GM18508 (cell line): ENCODE measurements around the gene CTNND1.

Experiments
- ATAC-seq: cut with Tn5 transposase; IDR thresholded peaks from one replicate; pipeline ENCODE4 v1.9.1; 2021; ENCODE audit warnings: moderate number of reproducible peaks; ENCODE audit not compliant: insufficient read depth, unreplicated experiment

CTNND1 gene

GRCh38 chr11:57758174-57758573 lies 3.4 kb upstream of the CTNND1 start:
- ATAC-seq: no peak

DNA sequence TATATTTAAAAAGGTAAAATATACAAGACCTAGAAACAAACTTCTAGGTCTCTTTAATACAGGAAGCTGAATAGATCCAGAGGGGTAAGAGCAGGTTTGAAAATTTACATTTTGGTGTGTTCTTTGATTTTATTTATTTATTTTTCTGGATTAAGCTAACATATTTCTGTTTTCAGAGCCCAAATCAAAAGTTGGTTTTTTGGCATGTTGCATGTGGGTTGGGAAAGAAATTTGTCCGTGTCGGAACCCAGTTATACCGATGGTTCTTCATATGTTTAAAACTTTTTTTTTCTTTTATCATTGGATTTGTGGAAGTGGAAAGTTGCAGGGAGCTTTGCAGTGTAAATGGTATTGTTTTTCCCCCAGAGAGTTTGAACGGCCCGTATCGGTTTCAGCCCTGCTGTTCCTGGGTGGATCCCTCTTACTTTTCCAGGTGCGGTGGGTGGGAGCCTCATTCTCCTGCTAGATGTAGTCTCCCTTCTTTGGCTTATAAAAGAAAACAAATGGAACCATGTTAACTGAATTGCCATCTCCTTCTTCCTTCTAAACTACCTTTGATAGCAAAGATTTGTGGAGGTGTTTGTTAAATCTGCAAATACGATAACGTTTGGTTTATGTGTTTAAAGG lies 746 bp downstream of the CTNND1 start:
- no peak for ATAC-seq

DNA sequence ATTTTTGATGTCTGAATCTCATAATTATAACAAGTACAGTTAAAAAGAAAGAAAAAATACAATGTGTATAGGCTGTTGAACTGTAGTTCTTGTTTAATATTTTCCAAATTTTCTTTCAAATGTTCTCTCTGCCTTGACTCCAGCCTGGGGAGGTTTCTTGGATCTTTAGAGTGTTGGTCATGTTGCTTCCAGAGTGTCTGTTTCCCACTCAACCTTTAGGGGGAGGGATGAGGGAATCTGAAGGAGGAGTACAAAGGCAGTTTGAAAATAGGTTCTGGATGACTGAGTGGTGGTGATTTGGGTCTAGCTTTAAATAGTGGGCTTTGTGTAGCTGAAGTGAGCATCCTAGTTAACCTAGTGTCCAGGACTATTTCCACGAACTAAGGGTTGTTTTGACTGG lies 2.0 kb downstream of the CTNND1 start:
- no peak for ATAC-seq

DNA sequence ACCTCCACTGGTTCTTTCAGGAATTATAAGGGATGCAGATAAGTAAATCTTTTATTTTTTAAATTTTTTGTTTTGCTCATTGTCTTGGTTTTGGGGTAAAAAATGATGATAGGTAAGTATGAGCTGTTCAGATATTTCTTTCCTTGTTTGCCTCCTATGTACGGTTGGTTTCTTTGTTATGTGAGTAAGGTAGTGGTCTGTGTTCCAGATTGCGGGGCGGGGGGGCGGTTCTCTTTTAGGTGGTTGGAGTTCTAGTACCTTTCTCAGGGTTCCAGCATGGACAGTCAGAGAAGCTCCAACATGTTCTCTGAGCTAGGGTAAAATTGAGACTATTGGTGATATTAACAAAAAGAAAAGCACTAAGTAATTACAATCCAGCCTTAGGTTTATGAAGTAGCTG lies 2.4 kb downstream of the CTNND1 start:
- no peak for ATAC-seq

DNA sequence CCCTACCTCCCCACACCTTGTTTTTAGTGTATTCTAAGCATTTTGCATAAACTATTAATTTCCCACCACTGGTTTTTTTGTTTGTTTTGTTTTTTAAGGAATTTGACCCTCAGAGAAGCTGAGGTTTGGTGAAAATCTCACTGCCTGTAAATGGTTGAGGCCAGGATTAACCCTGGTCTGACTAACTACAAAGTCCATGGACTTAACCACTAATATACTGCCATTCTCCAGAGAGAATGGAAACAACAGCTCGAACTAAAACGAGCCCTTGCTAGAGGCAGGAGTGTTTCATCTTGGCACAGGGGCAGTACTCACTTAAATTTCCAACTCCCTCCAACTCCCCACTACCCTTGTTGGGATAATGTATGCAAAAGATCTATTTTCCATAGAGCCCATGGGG lies 3.0 kb downstream of the CTNND1 start:
- no peak for ATAC-seq

DNA sequence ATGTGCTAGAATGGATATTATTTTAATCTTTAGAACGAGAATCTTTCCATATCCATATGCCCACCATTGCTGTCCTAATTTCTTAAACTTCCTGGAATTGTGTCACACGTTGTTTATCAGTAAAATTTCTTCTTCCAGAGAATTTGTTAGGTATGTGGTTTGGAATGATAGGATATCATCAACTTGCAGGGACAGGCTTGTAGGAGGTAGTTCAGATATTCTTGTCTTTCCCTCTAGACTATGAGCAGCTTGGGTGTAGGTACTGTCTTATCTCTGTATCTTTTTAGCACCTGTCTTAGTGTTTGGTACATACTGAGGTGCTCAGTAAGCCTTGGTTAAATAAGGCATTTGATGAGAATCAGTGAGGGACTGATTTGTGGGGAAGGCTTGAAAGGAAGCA lies 3.4 kb downstream of the CTNND1 start:
- ATAC-seq: no peak

GRCh38 chr11:57770793-57771192 lies 9.2 kb downstream of the CTNND1 start:
- no peak for ATAC-seq

DNA sequence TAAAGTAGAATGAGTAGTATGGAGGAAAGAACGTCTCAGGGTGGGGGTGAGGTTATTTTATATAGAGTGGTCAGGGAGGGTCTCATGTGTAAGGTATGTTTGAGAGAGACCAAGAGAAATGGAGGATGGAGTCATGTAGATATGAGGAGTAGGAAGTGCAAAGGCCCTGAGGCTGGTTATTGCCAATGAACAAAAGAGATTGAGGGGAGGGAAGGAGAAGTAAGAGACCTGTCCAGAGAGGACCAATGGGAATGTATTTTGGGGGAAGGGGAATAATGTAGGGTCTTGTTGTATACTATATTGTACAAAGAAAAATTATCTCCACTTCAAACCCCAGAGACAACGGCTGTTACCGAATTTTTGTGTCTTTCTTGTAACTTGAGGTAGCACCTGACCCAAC lies 9.8 kb downstream of the CTNND1 start:
- no peak for ATAC-seq

GRCh38 chr11:57772562-57772961 lies 11.0 kb downstream of the CTNND1 start:
- ATAC-seq: no peak

- no peak for ATAC-seq
Measured at GRCh38 chr11:57773026-57773598, 11.5 kb downstream of the CTNND1 start.

GRCh38 chr11:57775491-57775890 lies 13.9 kb downstream of the CTNND1 start:
- no peak for ATAC-seq

DNA sequence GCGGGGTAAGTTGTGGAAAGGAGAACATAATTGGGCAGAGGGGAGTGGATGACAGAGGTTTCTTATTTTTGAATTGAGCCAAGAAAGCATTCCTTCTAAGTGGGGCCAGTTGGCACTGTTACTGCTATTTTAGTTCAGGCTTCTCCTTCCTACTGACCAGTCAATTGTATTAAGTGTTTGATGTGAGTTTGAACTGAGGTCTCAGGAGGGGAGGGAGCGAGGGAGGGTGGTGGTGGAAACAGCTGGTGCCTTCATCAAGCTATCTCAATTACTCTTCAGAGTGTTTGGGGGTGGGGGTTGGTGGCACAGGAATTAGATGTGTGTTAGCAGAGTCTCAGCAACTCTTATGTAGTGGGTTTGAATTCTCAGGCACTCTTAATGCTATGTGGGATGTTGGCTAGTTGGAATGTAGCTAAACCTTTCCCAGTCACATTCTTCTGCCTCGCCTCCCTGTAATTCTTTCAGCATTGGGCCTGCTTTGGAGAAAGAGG lies 14.5 kb downstream of the CTNND1 start:
- no peak for ATAC-seq

- ATAC-seq: no peak
Measured at GRCh38 chr11:57776577-57777210, 15.1 kb downstream of the CTNND1 start.

DNA sequence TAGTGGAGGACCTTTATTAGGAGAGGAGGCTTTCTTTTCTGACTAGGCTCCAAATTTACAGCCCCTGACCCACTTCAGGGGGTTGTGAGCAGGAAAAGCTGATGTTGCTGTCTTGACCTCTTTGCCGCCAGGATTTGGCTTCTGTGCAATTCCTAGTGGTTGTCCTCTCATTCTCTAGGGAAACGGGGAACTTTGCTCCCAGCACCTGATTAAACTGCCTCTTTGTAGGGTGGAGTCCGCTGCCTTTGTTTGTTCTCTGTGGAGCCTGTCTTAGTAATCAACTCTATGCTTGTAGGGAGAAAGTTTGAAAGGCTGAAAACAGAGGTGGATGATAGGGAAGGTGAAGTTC lies 16.3 kb downstream of the CTNND1 start:
- no peak for ATAC-seq

DNA sequence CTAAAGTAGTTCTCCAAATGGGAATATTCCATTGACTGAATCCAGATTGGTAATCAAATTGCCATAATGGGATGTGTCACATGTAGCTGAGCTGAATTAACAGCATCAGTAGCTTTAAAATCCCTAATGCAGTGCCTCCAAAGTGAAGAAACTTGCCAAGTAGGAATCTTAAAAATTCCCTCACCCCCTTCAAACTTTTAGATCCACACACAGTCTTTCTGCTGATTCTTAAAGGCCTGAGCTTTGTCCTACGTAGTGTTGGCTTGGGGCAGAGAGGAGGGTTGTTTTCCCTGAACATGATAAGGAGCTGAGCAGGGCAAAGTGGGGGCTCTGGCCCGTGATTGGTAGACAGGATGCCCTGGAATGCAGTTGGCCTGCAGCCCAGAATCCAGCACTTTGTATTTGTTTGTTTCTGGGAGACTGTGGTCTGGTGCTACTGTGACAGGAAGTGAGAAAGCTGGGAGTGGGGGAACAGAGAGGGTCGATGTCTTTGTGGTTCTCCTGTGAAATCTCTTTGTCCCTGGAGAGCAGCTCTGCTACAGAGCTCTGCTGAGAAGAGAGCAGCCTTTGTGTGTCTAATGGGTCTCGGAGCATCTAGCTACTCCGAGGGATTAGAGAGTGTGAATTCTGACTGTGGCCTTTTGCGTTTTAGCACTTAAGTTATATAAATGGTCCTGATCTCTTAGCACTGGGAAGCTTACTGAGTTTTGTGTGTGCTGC lies 16.9 kb downstream of the CTNND1 start:
- ATAC-seq: no peak

- no peak for ATAC-seq
Measured at GRCh38 chr11:57779276-57779675, 17.7 kb downstream of the CTNND1 start.

- ATAC-seq: no peak
Measured at GRCh38 chr11:57781529-57781943, 19.9 kb downstream of the CTNND1 start.

- no peak for ATAC-seq
Measured at GRCh38 chr11:57785072-57785471, 23.5 kb downstream of the CTNND1 start.

GRCh38 chr11:57786436-57786835 lies 24.8 kb downstream of the CTNND1 start:
- no peak for ATAC-seq

GRCh38 chr11:57787006-57787604 lies 25.5 kb downstream of the CTNND1 start:
- ATAC-seq: no peak
